ENCODE results near the gene TRIO. TPM values are rescaled to one million over a fixed set of nuclear protein-coding genes. Genes with fewer than 3 reads are reported as not detected.
A peak's percentile ranks its signal among the peaks of the same experiment; 100 is the strongest.

TRIO gene
- total RNA-seq, 4 donors from 2014 or later = 112 to 155 (median 145) TPM

GRCh38 chr5:14236757-14237156 lies 93.6 kb downstream of the TRIO start:
- WGBS = 98% methylated on average over 3 of the region's 3 CpGs
- Histone ChIP-seq H3K4me1 (peaks cover 19 to 84% (median 65%) of the 10 kb centered on the region in 4 donors), H3K9me3 (no peaks in the 10 kb centered on the region)

DNA sequence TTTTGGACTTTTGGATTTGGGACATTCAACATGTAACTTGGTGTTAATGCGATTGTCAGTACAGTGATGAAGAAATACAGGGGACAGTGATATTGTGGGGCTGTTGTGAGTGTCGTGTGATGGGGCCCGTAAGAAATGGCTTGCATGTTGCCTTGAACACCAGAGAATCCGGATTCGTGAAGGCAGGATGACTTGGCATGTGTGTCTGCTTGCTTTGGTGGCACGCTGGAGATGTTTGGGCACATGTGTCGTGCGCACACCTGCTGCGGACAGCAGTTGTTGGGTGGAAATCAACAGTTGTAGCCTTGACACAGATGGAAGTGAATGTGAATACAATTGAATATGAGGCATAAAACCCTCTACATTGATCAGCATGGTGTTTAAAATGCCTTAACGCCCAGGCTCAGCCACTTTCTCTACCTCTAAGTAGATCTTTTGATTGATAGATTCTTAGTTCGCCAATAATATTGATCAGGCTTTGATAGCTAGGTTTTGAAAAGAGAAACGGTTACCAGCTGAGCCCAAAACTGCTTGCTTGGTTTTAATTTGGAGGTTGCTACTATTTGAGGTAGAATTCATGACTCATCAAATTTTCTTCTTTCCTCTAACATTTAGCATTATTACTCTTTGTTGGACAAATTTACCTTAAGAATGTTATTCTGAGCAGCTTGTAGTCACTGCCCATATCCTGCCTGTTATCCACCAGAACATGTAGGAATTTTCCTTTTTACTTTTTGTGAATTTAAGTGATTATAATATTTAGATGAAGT lies 94.4 kb downstream of the TRIO start:
- WGBS = 81% methylated on average over 12 of the region's 12 CpGs
- intact Hi-C loops (cut with DNase I) = no loop called here
- DNase-seq (ENCODE audit: extremely low spot score) = peak; percentile 21
- no peaks in the 10 kb centered on the region for H3K9me3 ChIP-seq
- H3K4me1 ChIP-seq = peaks cover 23 to 86% (median 70%) of the 10 kb centered on the region in 4 donors
- peak overlapping the region in 2 of 4 donors; percentile 10 to 14 for H3K27ac ChIP-seq (replicated peaks in 1 of 4)
- no peaks in the 10 kb centered on the region for H3K27me3 ChIP-seq
- H3K4me3 ChIP-seq = no peak overlapping the region
- TF ChIP-seq, protein P1, sequence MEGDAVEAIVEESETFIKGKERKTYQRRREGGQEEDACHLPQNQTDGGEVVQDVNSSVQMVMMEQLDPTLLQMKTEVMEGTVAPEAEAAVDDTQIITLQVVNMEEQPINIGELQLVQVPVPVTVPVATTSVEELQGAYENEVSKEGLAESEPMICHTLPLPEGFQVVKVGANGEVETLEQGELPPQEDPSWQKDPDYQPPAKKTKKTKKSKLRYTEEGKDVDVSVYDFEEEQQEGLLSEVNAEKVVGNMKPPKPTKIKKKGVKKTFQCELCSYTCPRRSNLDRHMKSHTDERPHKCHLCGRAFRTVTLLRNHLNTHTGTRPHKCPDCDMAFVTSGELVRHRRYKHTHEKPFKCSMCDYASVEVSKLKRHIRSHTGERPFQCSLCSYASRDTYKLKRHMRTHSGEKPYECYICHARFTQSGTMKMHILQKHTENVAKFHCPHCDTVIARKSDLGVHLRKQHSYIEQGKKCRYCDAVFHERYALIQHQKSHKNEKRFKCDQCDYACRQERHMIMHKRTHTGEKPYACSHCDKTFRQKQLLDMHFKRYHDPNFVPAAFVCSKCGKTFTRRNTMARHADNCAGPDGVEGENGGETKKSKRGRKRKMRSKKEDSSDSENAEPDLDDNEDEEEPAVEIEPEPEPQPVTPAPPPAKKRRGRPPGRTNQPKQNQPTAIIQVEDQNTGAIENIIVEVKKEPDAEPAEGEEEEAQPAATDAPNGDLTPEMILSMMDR (IDR thresholded peaks at IDR 0.05) = no peak
- H3K36me3 ChIP-seq = no peaks in the 10 kb centered on the region

More at GRCh38 chr5:14236757-14237156, 93.6 kb downstream of the TRIO start:
- no peak overlapping the region for H3K27ac ChIP-seq (replicated peaks in 1 of 4)
- no peaks in the 10 kb centered on the region for H3K36me3 ChIP-seq
- peak; percentile 53 for DNase-seq (ENCODE audit: extremely low spot score)
- TF ChIP-seq EP300 (IDR thresholded peaks at IDR 0.05) (no peak), POLR2A (IDR thresholded peaks at IDR 0.05; ENCODE audit: low read depth) (no peak), POLR2AphosphoS5 (IDR thresholded peaks at IDR 0.05) (no peak)
- TF ChIP-seq, protein P1 (IDR thresholded peaks at IDR 0.05) = no peak
- intact Hi-C loops (cut with DNase I) = no loop called here
- H3K4me3 ChIP-seq = no peak overlapping the region
- H3K27me3 ChIP-seq = no peaks in the 10 kb centered on the region

GRCh38 chr5:14238272-14238671 lies 95.1 kb downstream of the TRIO start:
- Histone ChIP-seq H3K4me3 (no peak overlapping the region), H3K36me3 (no peaks in the 10 kb centered on the region), H3K27ac (replicated peaks in 1 of 4) (no peak overlapping the region), H3K9me3 (no peaks in the 10 kb centered on the region), H3K4me1 (peaks cover 25 to 91% (median 77%) of the 10 kb centered on the region in 4 donors), H3K27me3 (no peaks in the 10 kb centered on the region)
- DNase-seq (ENCODE audit: extremely low spot score) = peak; percentile 34
- intact Hi-C loops (cut with DNase I) = no loop called here
- WGBS = 64% methylated on average over 6 of the region's 6 CpGs
- TF ChIP-seq EP300 (IDR thresholded peaks at IDR 0.05) = no peak
- TF ChIP-seq, protein P1 (IDR thresholded peaks at IDR 0.05) = no peak
- TF ChIP-seq POLR2A (IDR thresholded peaks at IDR 0.05; ENCODE audit: low read depth) = no peak
- TF ChIP-seq POLR2AphosphoS5 (IDR thresholded peaks at IDR 0.05) = no peak

GRCh38 chr5:14239404-14239803 lies 96.3 kb downstream of the TRIO start:
- DNase-seq (ENCODE audit: extremely low spot score) = no peak
- Histone ChIP-seq H3K36me3 (no peaks in the 10 kb centered on the region), H3K27me3 (no peaks in the 10 kb centered on the region), H3K4me3 (no peak overlapping the region), H3K9me3 (no peaks in the 10 kb centered on the region), H3K4me1 (peaks cover 31 to 91% (median 79%) of the 10 kb centered on the region in 4 donors), H3K27ac (replicated peaks in 1 of 4) (peak overlapping the region; percentile 27 to 61 (median 31))
- 84% methylated on average over 8 of the region's 8 CpGs for WGBS
- TF ChIP-seq POLR2AphosphoS5 (IDR thresholded peaks at IDR 0.05) (no peak), EP300 (IDR thresholded peaks at IDR 0.05) (no peak), POLR2A (IDR thresholded peaks at IDR 0.05; ENCODE audit: low read depth) (no peak)
- TF ChIP-seq, protein P1 (IDR thresholded peaks at IDR 0.05) = no peak
- intact Hi-C loops (cut with DNase I) = no loop called here
